Omental fat pad (tissue), 4 donors: Measurements from ENCODE around the gene AKAP6. TPM values are rescaled to one million over a fixed set of nuclear protein-coding genes. Genes with fewer than 3 reads are reported as not detected.

Experiments used
- ATAC-seq: fragments of 150-250 bp; one replicate; pipeline ENCODE4 v1.9.1; 2016; ENCODE audit warnings: mild to moderate bottlenecking, moderate library complexity; ENCODE audit not compliant: low FRiP score
- DNase-seq: peaks from one replicate; pipeline ENCODE4 v3.0.0-alpha.2; 2019; ENCODE audit warnings: low spot score
- total RNA-seq, 4 donors: library from RNA; depleted of rRNA; stranded (reverse); fragments of >200 nt; gene quantifications; one replicate each; pipeline ENCODE4 v1.1.0, GENCODE V29; 2016
- TF ChIP-seq, protein P1 (sequence below), 3 donors: fragments of 450-650 bp; IDR thresholded peaks; one replicate each; pipeline ENCODE4 v1.5.1; 2016 to 2017; ENCODE audit warnings: antibody characterized with exemption in 3 of 3, mild to moderate bottlenecking in 3 of 3, moderate library complexity in 2 of 3

The AKAP6 gene
- total RNA-seq, 4 donors from 2014 or later = 3.3 to 8.7 (median 5.2) TPM

DNA sequence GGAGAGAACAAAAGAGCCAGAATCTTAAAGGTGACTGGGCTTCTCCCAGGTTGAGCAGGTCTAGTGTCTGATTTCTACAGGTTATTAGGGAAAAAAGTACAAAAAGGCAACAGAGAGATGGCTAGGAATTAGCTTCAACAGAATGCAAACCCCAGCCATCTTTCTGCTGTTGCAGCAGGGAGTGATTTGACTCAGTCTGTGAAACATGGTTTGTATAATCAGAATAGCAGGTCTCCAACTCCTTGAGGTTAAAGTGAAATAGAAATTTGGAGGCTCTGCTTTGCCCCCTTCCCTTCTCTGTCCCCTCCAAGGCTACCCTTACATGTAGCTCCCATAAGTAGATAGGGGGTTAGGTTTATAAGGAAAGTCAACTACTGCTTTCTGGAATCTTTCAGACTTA, 105.8 kb downstream of the AKAP6 start:
- TF ChIP-seq, protein P1, sequence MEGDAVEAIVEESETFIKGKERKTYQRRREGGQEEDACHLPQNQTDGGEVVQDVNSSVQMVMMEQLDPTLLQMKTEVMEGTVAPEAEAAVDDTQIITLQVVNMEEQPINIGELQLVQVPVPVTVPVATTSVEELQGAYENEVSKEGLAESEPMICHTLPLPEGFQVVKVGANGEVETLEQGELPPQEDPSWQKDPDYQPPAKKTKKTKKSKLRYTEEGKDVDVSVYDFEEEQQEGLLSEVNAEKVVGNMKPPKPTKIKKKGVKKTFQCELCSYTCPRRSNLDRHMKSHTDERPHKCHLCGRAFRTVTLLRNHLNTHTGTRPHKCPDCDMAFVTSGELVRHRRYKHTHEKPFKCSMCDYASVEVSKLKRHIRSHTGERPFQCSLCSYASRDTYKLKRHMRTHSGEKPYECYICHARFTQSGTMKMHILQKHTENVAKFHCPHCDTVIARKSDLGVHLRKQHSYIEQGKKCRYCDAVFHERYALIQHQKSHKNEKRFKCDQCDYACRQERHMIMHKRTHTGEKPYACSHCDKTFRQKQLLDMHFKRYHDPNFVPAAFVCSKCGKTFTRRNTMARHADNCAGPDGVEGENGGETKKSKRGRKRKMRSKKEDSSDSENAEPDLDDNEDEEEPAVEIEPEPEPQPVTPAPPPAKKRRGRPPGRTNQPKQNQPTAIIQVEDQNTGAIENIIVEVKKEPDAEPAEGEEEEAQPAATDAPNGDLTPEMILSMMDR (IDR thresholded peaks at IDR 0.05) = no peak
- no peak for DNase-seq
- ATAC-seq = no peak

DNA sequence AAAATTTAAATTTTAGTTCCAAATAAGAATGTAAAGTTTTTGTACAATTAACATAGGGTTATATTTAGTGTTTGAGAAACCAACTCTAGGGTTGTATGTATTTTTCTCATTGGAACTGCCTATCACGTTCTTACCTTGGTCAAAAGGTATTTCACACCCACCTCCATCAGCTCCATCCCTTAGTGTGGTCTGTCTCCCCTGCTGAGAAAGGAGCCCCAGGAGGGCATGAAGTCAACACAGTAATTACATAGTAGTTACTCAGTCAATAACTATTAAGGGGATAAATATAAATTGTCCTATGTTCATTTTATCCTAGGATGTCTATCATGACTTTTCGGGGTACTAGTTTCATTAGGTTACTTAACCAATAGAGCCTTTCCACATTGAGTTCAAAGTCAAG, 106.3 kb downstream of the AKAP6 start:
- DNase-seq (no peak), ATAC-seq (no peak)
- TF ChIP-seq, protein P1 (IDR thresholded peaks at IDR 0.05) = no peak

DNA sequence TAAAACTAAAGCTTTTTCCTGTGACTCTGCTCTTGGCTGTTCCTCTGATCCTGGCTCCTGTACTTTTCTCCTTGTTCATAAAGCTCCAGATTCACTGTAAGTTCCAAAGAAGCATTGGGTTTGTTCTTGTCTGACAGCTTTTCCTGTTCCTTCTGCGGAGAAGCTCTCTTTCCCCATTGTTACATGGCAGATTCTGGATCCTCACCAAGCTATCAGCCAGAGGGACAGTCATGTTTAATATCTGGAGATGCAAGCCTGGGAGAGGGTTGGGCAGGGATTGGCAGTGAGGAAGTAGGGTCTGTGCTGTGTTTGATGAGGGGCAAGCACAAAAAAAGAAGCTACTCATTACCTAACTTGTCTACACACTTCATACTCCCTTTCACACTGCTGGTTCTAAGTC, 107.9 kb downstream of the AKAP6 start:
- DNase-seq (no peak), ATAC-seq (no peak)
- TF ChIP-seq, protein P1 (IDR thresholded peaks at IDR 0.05) = no peak

DNA sequence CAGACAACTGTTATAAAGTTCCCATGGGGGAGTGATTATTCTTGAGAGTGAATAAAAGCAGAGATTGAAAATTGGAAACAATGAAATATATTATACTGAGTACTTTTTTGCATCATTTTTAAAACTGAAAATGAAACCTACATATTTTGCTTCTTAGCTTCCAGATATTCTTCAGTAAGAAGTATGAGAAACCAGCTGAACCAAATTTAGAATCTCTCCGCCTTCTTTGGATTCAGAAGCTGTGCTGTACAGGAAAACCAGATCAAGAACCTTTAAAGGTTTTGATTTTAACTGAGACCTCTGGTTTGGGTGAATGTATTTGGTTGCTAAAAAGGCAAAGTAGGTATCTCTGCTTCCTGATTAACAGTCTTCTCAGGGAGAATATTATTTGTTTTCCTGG, 109.4 kb downstream of the AKAP6 start:
- TF ChIP-seq, protein P1 (IDR thresholded peaks at IDR 0.05) = no peak
- ATAC-seq = no peak
- no peak for DNase-seq

DNA sequence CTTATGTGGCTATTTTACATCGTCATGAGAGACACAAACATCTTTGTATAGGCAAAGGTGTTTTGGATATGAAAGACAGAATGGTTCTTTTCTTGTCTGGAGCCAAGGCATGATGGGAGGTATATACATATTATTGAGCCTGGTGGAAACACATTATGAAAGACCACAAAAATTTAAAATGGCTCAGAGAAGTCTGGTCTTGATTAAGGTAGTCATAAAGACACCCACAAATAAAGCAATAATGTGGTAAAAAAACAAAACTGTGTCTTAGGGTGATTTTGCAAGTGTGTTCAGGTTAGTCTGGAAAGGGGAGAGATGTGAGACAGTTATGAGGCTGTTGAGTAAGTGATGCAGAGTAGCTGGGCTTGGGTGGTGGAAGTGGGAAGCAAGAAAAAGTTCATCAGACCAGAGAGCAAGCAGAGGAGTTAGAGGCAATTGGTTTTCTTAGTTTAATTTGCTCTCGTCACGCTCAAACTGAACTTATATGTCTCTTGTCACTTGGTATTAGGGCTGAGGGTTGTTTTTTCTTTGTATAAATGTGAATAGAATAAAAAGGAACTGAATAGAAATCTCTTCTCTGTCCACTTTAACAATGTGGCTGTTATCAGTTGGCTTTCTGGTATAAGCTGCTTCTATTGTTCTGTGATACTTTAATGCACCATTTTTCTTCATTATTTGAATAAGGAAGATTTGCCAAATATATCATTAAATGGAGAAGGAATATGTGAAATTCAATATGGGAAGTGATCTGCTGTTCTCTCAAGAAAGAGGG, 115.0 kb downstream of the AKAP6 start:
- no peak for ATAC-seq
- no peak for DNase-seq
- TF ChIP-seq, protein P1 (IDR thresholded peaks at IDR 0.05) = no peak

DNA sequence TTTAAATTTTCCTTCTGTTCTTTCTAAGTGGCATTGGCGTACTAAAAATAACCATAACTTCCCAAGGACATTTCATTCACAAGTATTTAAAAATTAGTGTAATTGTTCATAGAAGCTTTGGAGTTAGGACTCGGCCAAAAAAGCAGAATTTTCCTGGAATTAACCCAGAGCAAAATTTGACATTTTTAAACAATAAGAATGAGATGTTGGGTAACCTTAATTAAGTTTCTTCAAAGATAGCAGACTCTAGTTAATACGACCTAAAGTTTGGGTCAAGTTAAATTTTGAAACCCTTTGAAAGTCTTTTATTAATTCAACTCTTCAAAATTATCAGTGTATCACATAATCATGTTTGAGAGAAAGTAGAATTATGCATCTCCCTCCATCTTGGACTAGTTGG, 118.3 kb downstream of the AKAP6 start:
- no peak for DNase-seq
- TF ChIP-seq, protein P1 (IDR thresholded peaks at IDR 0.05) = no peak
- no peak for ATAC-seq

DNA sequence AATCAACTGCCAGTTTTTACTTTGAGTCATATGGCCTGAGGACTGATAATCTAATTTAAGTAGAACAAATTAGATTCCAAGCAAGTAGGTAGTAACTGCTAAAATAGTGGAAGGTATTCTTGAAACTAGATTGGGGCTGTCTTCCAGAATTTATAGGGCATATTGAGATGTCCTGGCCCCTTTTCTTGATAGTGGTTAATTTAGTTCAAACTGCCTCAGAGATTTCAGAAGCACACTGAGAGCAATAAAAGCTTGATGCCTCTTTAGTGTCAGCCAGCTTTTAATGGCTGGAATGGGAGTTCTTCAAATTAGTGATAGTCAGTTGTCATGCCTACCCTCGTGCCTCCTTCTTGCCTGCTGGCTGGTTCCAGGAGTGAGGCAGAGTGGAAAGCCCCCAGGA, 120.5 kb downstream of the AKAP6 start:
- TF ChIP-seq, protein P1 (IDR thresholded peaks at IDR 0.05) = no peak
- ATAC-seq (no peak), DNase-seq (no peak)
